ENCODE data around the gene SEMA4D.

SEMA4D gene

DNA sequence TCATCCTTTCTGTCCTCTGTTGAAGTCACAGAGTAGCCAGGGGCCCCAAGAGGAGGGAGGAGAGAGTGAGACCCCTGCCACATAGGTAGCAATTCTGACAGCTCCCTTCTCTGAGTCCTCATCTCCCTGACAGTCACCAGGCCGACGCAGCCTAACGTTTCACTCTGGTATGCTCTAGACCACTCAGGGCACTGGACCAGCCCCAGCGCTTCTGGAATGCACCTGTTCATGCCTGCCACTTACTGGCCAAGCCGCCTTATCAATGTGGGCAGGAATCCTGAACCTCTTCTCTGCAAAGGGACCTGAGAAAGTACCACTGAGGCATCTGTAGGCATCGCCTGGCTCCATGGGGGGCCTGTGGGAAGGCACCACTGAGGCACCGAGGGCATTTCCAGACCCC, 129.4 kb downstream of the SEMA4D start:
- DNase-seq (ENCODE audit: low read depth, low spot score): no peak
- no peak overlapping the region for H3K4me3 ChIP-seq (ENCODE audit: low read length)

DNA sequence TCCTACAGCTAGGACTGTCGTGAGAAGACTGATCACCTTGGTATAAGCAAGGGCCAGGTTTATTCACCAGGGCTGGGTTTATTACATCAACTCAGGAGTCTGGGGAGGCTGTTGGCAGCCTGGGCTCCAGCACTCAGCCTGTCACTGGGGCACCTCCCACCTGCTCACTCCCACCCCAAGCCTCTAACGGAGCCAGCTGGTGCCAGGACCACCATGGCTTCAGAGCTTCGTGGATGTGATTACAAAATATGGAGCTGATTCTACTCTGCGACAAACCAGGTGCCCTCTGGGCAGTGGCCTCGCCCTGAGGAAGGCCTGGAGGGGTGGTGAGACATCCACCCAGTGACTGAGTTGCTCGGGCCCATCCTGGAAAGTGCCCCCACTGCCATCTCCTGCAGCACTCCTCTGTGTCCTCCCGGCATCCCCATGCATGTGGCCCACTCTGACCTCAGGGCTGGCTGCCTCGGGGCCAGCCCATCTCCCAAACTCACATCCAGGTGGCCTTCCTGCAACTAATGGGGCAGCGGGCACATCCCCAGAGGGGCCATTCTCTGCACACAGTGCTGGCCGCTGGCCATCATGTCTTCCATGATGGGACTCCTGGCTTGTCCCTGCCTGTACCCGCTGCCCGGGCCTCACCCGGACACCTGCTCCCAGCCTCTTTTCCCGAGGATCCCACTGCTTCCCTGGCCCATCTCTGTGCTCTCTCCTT, 130.0 kb downstream of the SEMA4D start:
- no peak overlapping the region for H3K4me3 ChIP-seq (ENCODE audit: low read length)
- DNase-seq (ENCODE audit: low read depth, low spot score): no peak

DNA sequence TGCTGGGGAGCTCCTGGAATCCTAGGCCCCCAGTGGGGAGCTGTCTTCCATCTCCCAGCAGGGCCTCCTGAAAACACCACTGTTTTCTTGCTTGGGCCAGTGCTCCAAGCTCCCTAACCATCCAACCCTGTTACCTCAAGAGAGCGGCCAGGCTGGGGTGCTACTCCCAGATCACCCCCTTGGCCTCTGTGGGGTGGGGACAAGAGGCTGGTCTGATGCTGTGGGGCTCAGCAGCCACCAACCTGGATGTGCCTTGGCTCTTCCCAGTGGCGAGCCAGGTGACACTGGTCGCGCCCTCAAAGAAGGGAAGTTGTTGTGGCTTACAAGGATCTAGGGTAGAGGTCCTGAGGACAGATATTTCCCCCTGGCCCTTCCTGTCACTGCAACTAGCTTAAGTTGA, 130.6 kb downstream of the SEMA4D start:
- H3K4me3 ChIP-seq (ENCODE audit: low read length): no peak overlapping the region
- DNase-seq (ENCODE audit: low read depth, low spot score): no peak

DNA sequence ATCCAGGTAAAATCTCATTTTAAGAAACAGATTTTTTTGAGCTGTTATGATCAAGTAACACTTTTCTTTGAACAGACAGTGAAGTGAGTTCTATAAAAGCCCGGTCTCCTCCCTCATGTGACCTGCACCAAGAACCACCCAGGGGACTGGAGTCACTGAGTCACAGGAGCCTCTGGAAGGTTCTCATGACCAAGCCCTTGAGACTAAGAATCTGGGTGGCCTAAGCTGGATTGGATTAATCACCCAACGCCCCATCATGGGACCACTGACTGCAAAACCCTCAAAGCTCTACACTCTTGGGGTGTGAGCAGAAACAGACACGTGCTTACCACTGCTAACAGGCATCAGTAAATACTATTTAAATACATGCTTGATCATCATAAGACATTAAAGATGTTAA, 131.2 kb downstream of the SEMA4D start:
- no peak overlapping the region for H3K4me3 ChIP-seq (ENCODE audit: low read length)
- no peak for DNase-seq (ENCODE audit: low read depth, low spot score)

DNA sequence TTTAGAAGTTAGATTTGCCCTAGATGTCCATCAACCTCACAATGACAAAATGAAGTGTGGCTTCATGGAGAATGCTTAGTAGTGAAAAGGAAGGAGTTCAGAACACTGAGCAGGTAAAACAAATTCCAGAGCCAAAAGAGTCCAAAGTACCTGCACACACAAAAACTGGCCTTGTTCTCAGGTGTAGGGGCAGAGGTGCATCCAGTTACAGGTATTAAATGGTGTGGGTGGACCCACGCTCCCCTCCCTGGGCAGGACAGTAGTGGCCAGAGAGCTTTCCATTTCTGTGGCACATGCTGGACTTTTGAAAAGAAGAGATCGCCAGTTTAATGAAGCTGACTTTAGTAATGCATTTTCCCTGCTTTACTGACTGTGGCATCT, 132.4 kb downstream of the SEMA4D start:
- DNase-seq (ENCODE audit: low read depth, low spot score): no peak
- no peak overlapping the region for H3K4me3 ChIP-seq (ENCODE audit: low read length)

DNA sequence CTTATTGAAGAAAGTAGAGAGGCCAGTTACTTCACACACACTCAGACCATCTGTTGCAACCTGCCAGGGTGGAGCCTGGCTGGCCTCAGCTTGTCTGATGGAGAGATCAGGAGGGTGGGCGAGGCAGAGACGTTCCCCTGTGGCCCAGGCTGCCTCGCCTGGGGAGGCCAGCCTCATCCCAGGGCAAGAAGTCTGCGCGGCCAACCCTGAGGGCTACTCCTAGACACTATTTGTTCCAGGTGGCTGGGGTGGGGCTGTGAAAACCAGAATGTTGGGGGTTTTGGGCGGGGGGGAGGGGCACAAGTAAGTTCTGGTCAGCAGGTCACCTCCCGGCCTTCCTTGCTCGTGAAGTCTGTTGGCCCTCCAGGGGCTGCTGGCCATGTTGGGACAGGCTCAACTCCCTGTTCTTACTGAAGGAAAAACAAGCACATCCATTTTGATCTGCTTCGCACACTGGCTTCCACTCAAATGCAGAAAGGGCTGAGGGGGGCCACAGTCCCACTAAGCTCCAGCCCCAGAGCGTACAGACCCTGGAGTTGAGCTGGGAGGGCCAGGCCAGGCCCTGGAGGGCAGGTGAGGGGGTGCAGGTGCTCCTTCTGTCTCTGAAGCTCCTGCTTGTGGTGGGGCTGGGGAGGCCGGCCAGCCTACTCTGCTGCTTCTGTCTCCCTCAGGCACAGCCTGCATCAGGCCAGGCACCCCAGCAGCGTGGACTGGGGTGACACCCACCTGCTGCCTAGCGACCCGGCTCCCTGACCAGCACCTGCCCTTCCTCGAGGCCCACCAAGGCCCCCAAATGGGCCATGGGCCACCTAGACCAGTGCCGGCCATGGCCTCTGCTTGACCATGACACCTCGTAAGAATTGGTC, 133.0 kb downstream of the SEMA4D start:
- DNase-seq (ENCODE audit: low read depth, low spot score): no peak

DNA sequence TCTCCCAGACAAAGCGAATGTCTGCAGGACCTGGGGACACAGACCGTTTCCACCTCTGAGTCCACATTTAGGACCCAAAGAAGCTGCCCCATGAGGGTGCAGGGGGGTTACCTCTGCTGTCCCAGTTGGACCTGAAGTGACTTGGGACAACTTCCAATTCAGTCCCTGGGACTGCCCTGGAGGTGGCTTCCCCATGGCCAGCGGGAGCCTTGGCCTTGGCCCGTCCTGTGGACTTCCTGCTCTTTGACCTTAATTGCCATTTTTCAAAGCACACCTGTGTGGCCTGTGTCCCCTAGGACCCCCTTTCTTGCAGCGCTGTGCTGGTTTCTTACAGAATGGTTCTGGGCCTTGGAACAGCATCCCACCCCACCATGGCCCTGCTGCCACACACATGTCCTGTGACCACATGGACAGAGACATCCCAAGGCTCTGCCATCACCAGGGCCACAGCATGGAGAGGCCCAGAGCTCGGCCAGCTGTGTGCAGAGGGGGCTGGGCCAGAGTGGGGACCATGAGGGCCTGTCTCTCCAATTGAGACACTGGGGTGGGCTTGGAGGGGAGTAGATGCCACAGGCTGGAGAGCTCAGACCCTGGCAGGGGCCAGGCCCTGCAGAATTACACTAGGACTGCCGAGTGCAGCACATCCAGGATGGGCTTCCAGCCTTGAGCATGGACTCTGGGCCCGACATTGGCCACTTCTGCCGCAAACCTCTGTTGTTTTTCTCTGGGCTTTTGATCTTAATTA, 133.8 kb downstream of the SEMA4D start:
- H3K4me3 ChIP-seq (ENCODE audit: low read length): no peak overlapping the region
- no peak for DNase-seq (ENCODE audit: low read depth, low spot score)

More for the DNA sequence above, 133.0 kb downstream of the SEMA4D start:
- no peak overlapping the region for H3K4me3 ChIP-seq (ENCODE audit: low read length)

DNA sequence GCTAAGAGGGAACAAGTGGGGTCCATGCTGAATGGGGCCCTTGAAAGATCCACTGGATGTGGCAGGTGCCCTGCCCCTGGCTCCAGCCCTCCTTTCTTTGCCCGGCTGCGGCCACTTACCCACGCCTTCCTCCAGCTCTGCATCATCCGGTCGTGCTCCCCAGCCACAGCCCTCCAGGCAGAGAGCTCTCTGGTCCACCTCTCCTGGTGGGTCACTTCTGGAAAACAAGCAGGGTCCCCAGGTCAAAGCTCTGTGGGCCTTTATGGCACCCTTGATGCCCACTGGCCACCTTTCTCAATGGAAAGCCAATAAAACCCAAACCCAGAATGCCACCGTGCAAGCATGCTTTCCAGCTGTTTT, 134.6 kb downstream of the SEMA4D start:
- DNase-seq (ENCODE audit: low read depth, low spot score): no peak
- H3K4me3 ChIP-seq (ENCODE audit: low read length): no peak overlapping the region

DNA sequence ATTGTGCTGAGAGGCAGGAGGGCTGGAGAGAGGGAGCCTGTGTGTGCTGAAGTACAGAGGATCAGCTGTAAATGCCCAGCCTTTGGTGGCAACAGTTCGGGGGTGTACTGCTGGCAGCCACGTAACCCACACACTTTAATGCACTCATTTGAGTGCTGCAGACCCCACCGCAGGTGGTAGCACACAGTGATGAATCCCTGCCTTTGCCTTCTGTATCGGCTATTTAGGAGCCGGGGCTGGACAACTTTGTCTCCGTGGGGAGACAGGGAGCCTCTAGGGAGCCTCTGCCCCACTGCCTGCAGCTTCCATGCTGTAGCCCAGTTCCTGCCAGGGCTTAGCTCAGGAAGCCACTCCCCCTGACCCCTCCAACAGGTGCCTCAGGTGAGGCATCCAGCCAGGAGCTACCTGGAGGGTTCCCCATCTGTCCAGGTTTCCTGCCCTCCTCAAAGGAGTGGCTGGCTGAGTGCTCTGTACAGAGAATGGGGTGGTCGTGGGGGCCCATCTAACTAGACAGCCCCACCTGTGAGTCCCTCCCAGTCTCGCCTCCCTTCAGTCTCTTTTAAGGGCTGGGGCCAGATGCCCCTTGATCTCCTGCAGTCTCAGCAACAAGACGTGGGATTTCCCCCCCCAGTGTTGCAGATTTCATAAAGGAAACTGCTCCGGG, 135.1 kb downstream of the SEMA4D start:
- no peak overlapping the region for H3K4me3 ChIP-seq (ENCODE audit: low read length)
- DNase-seq (ENCODE audit: low read depth, low spot score): no peak

DNA sequence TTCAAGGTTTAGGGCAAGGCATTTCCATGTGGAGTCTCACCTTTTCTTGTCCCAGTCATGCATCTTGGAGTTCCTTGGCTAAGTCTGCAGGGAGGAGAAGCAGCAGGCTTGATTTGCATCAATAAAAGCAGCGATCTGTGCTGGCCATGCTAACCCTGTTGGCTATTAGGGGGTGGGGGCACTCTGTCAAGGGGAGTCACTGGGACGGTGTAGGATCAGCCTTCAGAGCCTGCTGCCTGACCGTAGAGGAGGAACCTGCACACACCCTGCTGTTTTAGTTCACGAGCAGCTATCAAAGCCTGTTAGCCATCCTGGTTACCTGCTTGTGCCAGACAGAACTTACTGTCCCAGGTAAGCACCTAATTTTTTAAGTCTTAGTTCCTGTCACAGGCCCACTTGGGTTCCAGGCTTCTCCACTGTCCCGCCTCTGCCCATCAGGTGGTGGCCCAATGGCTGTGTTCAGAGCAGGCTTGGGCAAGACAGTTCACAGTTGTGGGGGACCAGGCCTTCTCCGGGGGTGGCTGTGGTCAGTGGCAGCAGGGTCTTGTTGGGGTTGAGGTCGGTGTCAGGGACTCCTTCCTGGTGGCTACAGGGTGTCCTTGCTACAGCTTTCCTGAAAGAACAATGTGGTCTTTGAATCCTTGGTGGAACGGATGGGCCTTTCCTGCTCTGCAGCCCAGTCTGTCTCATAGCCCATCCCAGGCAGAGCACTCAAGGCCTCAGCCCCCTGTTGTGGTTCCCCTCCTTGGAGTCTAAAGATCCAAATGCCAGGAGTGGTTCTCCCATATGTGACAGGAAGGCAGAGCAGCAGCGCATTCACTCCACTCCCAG, 135.9 kb downstream of the SEMA4D start:
- DNase-seq (ENCODE audit: low read depth, low spot score): no peak
- no peak overlapping the region for H3K4me3 ChIP-seq (ENCODE audit: low read length)

DNA sequence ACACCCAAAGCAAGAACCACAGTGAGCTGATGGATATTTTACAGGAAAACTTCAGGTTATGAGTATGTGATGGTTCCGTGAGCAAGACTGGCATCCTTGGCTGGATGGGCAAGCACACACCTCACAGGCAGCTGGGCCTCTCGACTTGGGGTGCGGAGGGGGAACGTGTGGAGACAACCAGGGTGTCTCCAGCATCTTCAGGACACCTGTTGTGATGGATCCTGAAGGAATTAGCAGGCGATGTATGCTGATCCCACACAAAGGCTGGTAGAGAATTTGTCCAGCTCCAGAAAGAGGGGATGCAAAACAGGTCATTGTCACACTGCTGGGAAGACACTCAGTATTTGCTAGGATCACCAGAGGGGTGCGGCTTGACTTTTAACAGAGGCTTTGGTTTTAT, 136.9 kb downstream of the SEMA4D start:
- DNase-seq (ENCODE audit: low read depth, low spot score): no peak
- no peak overlapping the region for H3K4me3 ChIP-seq (ENCODE audit: low read length)

DNA sequence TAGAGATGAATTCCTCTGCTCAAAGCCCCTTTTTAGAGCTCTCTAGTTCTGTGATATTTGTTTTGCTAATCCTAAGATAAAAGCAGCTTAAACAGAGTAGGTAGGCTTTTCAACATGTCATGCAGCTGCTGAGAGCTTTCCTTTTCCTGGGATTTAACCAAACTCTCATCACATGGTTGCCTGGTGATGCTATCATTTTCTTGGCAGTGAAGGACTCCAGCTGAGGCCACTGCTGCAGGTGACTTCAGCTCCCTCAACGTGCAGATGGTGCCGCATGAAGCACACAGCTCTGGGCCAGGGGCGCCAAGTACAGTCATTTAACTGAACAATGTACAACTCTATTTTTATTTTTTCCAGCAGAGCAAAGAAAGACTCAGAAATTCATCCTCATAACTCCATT, 137.4 kb downstream of the SEMA4D start:
- H3K4me3 ChIP-seq (ENCODE audit: low read length): no peak overlapping the region
- no peak for DNase-seq (ENCODE audit: low read depth, low spot score)

DNA sequence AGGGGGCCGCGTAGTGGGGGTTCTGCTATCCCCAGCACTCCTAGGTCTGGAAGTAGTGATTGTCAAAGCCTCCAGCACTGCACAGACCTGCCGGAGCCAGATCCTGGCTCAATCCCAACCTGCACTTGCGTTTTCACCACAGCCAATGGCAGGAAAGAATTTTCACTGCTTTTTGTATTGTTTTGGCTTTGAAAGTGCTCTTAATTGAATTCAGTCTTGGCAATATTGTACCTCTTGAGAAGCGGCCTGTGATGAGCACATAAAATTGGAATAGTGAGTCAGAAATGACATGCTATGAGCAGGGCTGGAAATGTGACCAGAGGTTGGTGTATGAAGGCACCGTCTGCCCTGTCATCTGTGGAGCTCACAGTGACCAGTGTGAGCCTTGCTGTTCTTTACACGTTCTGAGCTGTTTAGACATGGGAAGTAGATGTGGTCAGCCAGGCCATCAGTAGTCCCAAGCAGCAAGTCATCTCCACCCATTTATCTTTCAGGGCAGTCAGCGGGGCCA, 138.1 kb downstream of the SEMA4D start:
- H3K4me3 ChIP-seq (ENCODE audit: low read length): no peak overlapping the region
- DNase-seq (ENCODE audit: low read depth, low spot score): no peak

DNA sequence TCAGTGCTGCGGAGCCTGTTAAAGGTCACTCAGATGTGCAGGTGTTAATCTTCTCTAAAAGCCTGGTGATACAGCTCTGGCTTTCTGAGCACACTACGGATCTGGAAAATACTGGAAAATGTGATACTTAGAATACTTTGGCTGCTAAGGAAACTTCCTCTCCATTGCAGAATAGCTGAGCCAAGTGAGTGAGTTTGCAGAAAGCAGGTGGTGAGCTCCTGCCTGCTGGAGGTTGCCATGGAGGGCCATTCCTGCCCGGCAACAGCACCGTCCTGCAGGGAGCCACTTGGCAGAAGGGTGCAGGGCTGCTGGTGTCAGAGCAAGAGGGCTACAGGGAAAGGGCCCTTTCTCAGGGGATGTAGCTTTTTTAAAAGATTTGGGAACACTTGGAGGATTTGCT, 138.9 kb downstream of the SEMA4D start:
- no peak overlapping the region for H3K4me3 ChIP-seq (ENCODE audit: low read length)
- no peak for DNase-seq (ENCODE audit: low read depth, low spot score)

DNA sequence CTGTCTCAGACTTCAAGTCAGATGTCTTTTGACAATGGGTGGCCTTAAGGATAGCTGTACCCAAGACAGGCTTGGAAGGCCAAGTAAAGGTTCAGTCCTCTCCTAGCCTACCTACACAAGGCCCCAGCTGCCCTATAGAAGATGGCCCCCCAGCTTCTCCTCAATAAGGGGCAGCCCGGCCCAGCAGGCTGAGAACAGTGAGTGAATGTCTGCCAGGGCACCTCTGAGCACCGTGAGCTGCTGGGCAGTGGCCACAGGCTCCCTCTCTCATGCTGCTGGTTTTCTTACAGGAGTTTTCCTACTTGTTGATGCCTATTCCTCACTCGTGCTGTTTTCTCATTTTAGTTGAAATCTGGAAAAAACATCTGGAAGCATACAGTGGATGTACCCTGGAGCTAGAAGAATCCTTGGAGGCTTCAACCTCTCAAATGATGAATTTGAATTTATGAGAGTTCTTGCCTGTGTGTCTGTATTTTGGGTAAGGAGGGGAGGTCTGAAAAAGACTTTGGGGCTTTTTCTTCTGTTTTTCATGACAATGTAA, 139.5 kb downstream of the SEMA4D start:
- no peak for DNase-seq (ENCODE audit: low read depth, low spot score)
- H3K4me3 ChIP-seq (ENCODE audit: low read length): no peak overlapping the region

DNA sequence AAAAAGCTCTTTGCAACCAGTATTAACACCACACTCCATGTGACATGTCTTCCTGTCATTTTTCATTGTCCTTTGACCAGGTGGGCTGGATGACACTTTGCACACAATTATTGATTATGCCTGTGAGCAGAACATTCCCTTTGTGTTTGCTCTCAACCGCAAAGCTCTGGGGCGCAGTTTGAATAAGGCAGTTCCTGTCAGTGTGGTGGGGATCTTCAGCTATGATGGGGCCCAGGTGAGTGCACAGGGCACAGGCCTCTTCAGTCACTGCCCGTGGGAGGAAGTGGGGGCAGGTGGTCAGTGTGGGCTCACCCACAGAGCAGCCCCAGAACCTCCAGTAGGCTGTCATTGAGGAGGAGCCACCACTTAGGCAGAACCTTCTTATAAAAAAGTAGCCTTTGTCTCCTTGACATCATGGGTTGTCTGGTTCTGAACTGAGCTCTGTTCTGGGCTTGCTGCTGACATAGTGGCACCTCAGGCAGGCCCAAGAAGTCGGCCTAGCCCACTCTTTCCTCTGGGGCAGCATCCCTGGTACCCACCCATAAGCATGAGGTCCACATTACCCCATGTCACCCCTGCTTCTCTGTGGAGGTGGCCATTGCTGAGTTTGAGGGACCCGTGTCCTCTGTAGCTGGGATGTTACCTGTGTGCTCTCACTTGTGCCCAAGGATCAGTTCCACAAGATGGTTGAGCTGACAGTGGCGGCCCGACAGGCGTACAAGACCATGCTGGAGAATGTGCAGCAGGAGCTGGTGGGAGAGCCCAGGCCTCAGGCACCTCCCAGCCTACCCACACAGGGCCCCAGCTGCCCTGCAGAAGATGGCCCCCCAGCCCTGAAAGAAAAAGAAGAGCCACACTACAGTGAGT, 140.3 kb downstream of the SEMA4D start:
- DNase-seq (ENCODE audit: low read depth, low spot score): no peak
- no peak overlapping the region for H3K4me3 ChIP-seq (ENCODE audit: low read length)

DNA sequence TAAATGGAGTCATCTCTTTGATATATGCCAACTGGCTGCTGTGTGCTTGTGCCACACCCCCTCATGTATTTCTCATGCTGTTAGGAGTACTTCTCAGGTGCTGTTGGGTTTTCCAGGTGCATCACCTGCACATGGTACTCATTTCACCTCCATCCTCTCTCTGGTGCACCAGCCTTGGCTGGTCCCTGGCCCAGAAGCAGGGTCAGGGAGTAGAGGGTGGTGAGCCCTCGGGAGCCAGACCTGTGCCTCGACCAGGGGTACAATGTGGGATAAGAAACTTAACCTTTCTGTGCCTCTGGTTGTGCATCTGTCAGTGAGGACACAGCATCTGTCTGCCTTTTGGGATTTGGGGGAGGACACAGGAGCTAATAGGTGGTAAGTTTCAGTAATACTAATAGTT, 141.1 kb downstream of the SEMA4D start:
- no peak overlapping the region for H3K4me3 ChIP-seq (ENCODE audit: low read length)
- no peak for DNase-seq (ENCODE audit: low read depth, low spot score)
